ENCODE results near the gene SCAANT1. TPM values are rescaled to one million over a fixed set of nuclear protein-coding genes. Genes with fewer than 3 reads are reported as not detected.

The SCAANT1 gene
- total RNA-seq, 1 donor from 2014 or later = not detected

GRCh38 chr3:63905731-63906620 is 6.2 kb downstream of the SCAANT1 start:
- Mint-ChIP-seq H3K9me3 (ENCODE audit: unreplicated experiment) (no peaks in the 10 kb centered on the region), H3K4me1 (ENCODE audit: unreplicated experiment) (peaks cover 8% of the 10 kb centered on the region), H3K27ac (ENCODE audit: unreplicated experiment) (no peak overlapping the region), H3K36me3 (ENCODE audit: low read depth, unreplicated experiment) (no peaks in the 10 kb centered on the region), H3K27me3 (ENCODE audit: unreplicated experiment) (peaks cover 2% of the 10 kb centered on the region), H3K4me3 (ENCODE audit: unreplicated experiment) (no peak overlapping the region)
- TF ChIP-seq CTCF (IDR thresholded peaks at IDR 0.05; ENCODE audit: unreplicated experiment) = no peak
- DNase-seq (ENCODE audit: low spot score) = no peak

GRCh38 chr3:63900459-63900858 is 11.7 kb downstream of the SCAANT1 start:
- no peaks in the 10 kb centered on the region for H3K27me3 Mint-ChIP-seq (ENCODE audit: unreplicated experiment)
- peak overlapping the region; percentile 77 for H3K27ac Mint-ChIP-seq (ENCODE audit: unreplicated experiment)
- no peak for TF ChIP-seq CTCF (IDR thresholded peaks at IDR 0.05; ENCODE audit: unreplicated experiment)
- DNase-seq (ENCODE audit: low spot score) = peak; percentile 16
- peaks cover 13% of the 10 kb centered on the region for H3K4me1 Mint-ChIP-seq (ENCODE audit: unreplicated experiment)
- H3K9me3 Mint-ChIP-seq (ENCODE audit: unreplicated experiment) = no peaks in the 10 kb centered on the region
- no peak overlapping the region for H3K4me3 Mint-ChIP-seq (ENCODE audit: unreplicated experiment)
- H3K36me3 Mint-ChIP-seq (ENCODE audit: low read depth, unreplicated experiment) = peaks cover 4% of the 10 kb centered on the region

- H3K9me3 Mint-ChIP-seq (ENCODE audit: unreplicated experiment) = no peaks in the 10 kb centered on the region
- peaks cover 18% of the 10 kb centered on the region for H3K4me1 Mint-ChIP-seq (ENCODE audit: unreplicated experiment)
- DNase-seq (ENCODE audit: low spot score) = no peak
- H3K4me3 Mint-ChIP-seq (ENCODE audit: unreplicated experiment) = no peak overlapping the region
- H3K27ac Mint-ChIP-seq (ENCODE audit: unreplicated experiment) = no peak overlapping the region
- H3K27me3 Mint-ChIP-seq (ENCODE audit: unreplicated experiment) = no peaks in the 10 kb centered on the region
- peaks cover 4% of the 10 kb centered on the region for H3K36me3 Mint-ChIP-seq (ENCODE audit: low read depth, unreplicated experiment)
- no peak for TF ChIP-seq CTCF (IDR thresholded peaks at IDR 0.05; ENCODE audit: unreplicated experiment)
These were observed 12.2 kb downstream of the SCAANT1 start for GRCh38 chr3:63900010-63900409.

GRCh38 chr3:63896332-63897030 is 15.7 kb downstream of the SCAANT1 start:
- Mint-ChIP-seq H3K9me3 (ENCODE audit: unreplicated experiment) (no peaks in the 10 kb centered on the region), H3K36me3 (ENCODE audit: low read depth, unreplicated experiment) (peaks cover 8% of the 10 kb centered on the region), H3K27ac (ENCODE audit: unreplicated experiment) (no peak overlapping the region), H3K4me3 (ENCODE audit: unreplicated experiment) (no peak overlapping the region), H3K4me1 (ENCODE audit: unreplicated experiment) (peaks cover 20% of the 10 kb centered on the region), H3K27me3 (ENCODE audit: unreplicated experiment) (no peaks in the 10 kb centered on the region)
- no peak for DNase-seq (ENCODE audit: low spot score)
- no peak for TF ChIP-seq CTCF (IDR thresholded peaks at IDR 0.05; ENCODE audit: unreplicated experiment)

All from endothelial cell (in vitro differentiated cells).